A549 (cell line): Measurements from ENCODE around the gene SAMD8.

ENCODE experiments used
- CBX2 ChIP-seq: fragments of 200-600 bp; sonication (generic); IDR thresholded peaks from 2 replicates; pipeline ENCODE4 v1.6.1; 2016; ENCODE audit warnings: low read depth, mild to moderate bottlenecking, borderline replicate concordance
- EP300 ChIP-seq, 2 experiments: fragments of >200 bp; sonication (Bioruptor Twin); formaldehyde crosslinking; IDR thresholded peaks; 2 replicates in 1 of 2; 3 replicates in 1 of 2; pipeline ENCODE4 v1.6.1; 2016 to 2017

DNA sequence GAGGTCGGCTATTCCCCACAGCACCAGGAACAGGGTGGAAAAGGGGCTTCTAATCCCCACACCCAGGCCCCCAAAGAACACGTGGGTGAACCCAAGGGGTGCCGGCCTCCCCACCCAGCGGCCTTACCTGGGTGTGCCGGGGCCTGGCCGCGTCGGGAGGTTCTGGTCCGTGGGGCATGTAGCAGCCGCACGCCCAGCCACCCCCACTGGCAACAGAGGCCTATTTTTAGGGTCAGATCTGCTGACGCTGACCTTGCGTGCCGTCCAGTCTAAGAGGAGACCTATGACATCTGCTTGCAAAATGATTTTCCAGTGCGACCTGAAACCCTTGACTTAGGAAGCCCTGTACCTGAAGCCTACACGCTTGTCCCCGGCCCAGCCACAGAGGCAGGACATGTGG is 38.0 kb upstream of the SAMD8 start:
- TF ChIP-seq EP300 (IDR thresholded peaks at IDR 0.05) (no peak), CBX2 (no peak)
